Erythroblast (primary cell): ENCODE results near the gene IPCEF1.
"Not testable (repeated sequence)": the region's sequence is repeated elsewhere in the genome, so short reads cannot be mapped to it uniquely, and the experiment has no call there.

ENCODE experiments used
- GATA1 ChIP-seq: IDR thresholded peaks from 2 replicates; pipeline ENCODE4 v1.6.1; 2011; ENCODE audit warnings: low read depth, mild to moderate bottlenecking, control low read depth, low read length, moderate library complexity
- POLR2A ChIP-seq: IDR thresholded peaks from 2 replicates; pipeline ENCODE4 v1.6.1; 2011; ENCODE audit warnings: mild to moderate bottlenecking, low read length

DNA sequence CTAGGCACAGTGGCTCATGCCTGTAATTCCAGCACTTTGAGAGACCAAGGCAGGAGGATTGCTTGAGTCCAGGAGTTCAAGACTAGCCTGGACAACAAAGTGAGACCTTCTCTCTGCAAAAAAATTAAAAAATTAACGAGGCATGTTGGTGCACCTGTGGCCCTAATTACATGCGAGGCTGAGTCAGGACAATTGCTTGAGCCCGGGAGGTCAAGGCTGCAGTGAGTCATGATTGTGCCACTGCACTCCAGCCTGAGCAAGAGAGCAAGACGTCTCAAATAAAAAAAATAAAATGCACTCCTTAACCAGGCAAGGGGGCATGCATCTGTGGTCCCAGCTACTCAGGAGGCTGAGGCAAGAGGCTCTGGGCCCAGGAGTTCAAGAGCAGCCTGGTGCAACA, 53.0 kb downstream of the IPCEF1 start:
- not testable (repeated sequence) for TF ChIP-seq POLR2A, GATA1
